ENCODE results near the gene TARDBP.
"Not testable (repeated sequence)": the region's sequence is repeated elsewhere in the genome, so short reads cannot be mapped to it uniquely, and the experiment has no call there.

The TARDBP gene

DNA sequence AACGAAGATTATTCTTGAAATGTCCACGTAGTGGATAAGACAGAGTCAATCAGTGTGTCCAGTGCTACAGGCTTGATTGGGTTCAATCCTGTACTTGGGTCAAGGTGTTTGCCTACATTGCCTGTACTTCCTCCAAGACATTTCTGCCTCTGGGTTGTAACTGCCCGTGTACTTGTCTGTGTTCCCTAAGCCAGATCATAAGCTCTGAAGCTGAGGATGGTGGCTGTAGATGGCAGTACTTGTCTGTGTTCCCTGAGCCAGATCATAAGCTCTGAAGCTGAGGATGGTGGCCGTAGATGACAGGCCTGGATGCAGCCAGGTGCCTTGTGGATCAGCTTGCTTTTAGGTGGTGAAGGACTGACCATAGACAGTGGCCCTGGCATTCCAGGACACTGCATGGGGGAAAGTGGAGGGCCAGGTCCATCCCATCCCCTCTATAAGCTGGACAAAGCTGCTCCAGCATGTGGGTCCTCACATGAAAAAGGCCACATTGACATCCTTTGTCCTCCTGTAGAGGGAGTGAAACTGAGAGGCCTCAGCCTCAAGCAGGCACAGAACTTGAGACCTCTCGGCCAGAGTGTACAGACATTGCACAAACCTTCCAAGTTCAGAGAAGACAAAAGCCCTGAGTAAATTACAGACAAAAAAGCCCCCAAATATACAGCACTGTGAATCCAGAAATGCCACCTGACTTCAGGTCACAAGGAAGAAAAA is 49.4 kb downstream of the TARDBP start:
- DNase-seq = no peak

GRCh38 chr1:11062965-11063401 is 50.5 kb downstream of the TARDBP start:
- no peak for DNase-seq

DNA sequence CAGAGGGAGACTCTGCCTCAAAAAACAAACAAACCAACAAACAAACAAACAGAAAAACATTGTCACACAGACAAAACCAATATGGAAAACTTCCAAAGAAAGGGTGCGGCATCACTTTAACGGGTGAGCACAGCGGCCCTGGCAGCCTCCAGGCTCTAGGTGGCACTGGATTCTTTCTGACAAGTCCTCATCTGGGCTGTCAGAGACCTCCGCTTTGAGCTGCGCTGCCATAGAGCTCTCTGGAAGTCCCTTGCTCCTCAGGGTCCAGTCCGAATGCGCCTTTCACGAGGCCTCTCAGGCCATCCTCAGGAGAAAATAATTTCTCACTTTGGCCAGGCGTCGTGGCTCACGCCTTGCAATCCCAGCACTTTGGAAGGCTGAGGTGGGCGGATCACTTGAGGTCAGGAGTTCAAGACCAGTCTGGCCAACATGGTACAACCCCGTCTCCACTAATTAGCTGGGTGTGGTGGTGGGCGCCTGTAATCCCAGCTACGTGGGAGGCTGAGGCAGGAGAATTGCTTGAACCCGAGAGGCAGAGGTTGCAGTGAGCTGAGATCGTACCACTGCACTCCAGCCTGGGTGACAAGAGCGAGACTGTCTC is 51.6 kb downstream of the TARDBP start:
- DNase-seq = not testable (repeated sequence)

DNA sequence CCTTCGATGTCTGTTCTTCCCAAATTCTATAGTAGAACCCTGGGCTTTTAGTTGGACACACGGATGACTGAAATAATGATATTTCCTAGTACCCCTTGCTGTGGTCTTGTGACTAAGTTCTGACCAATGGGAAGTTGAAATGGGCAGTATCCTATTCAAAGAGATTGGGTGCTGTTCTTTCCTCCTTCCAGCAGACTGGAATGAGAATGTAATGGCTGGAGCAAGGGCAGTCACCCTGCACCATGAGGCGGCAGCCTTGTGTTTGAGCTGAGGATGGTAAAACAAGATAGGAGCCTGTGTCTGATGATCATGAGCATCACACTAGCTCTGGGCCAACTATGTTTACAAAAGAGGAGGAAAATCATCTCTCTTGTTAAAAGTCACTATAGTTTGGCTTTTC is 52.5 kb downstream of the TARDBP start:
- no peak for DNase-seq

DNA sequence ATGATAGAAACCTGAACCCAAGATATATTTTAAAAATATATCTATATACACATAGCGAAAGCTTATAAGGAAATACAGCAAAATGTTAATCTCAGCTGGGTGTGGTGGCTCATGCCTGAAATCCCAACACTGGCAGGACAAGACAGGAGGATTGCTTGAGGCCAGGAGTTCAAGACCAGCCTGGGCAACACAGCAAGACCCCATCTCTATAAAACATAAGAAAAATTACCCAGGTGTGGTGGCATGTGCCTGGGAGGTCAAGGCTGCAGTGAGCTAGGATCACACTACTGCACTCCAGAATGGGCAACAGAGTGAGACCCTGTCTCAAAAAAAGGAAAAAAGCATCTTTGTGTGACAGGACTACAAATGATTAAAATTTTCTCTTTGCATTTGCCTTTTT is 53.3 kb downstream of the TARDBP start:
- DNase-seq = no peak

DNA sequence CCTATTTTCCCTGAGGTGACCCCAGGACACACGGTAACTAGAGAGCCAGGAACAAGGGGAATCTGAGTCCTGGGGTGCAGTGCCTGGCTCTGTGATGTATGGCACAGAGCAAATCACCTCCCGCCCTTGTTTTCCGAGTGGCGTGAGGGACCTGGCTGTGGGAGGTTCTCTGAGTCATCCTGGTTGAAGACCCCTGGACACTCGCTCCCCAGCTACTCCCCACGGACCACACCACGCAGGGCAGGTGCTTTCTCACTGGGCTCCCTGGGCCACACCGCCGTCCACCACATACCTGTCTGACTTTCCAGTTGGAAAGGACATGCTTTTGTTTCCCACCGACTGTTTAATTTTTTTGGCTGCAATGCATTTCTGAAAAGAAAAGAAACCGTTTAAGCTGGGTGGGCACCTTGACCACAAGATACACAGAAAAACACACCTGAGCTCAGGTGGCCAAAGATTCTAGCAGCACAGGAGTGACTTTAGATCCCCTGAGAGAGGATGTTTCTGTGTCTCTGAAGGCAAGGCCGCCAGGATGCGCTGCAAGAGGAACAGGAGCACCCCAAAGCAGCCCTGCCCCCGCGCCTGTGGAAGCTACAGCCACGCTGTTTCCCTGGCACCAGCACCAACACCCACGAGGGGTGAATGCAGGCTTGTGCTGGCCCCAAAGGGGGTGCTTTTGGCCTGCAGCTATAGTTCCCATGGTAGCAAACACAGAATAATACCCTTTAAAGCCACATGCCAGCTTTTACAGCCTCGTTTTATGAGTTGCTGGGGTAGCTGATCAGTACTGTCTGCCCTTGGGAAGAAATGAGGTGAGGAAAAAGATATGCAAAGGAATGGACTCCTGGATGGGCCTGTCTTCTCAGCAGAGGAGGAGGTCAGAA is 55.5 kb downstream of the TARDBP start:
- no peak for DNase-seq

DNA sequence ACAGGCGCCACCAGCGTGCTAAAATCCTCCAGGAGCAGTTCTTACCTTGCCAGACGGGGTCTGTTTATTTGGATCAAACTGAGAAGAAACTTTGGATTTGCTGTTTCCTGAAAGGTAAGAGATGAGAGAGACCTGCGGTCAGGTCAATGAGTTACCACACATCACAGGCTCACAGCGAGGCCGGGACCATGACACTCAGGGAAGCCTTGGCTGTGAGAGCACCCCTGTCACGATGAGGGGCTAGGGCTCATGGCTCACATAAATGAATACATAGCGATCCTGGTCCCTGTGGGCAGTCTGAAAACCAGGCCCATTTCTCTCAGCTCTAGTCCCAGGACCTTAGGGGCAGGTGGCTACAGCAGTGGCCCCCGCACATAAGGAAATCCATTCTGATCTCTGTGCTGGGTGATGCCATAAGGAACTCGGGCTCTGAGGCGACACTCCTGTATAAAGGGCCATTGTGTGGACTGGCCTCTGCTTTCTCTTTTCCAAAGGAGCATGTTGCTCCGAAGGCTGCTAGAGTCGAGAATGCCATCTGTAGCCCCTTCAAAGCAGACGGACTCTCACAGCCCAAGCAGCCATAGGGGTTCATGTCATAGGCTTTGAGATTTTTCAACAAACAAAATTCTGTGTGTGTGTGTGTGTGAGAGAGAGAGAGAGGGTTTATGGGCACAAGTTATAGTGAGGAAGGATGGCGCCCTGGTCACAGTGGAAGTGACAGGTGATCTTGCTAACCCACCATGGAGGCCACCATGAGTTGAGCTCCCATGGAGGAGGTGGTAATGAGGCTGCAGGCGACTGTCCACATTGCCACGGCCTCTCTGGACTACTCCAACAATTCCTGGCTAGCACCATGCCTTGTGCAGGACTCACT is 56.4 kb downstream of the TARDBP start:
- no peak for DNase-seq

DNA sequence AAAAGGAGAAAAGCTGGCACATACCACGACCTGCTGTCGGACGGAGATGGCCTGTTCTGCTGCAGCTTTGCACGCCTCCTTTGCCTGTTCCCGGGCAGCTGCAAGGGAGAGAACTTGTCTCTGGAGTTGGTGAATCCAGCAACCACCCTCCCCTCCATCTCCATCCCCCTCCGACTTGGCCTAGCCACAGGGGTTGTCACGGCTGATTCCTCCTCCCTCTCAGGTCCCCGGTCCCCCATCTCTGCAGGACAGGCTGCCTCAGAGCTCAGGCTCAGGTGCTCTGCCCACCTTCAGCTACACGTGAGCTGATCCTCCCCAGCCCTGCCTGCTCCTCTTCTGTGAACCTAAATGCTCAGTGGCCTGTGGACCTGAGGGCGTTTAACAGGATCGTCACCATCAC is 58.4 kb downstream of the TARDBP start:
- no peak for DNase-seq

DNA sequence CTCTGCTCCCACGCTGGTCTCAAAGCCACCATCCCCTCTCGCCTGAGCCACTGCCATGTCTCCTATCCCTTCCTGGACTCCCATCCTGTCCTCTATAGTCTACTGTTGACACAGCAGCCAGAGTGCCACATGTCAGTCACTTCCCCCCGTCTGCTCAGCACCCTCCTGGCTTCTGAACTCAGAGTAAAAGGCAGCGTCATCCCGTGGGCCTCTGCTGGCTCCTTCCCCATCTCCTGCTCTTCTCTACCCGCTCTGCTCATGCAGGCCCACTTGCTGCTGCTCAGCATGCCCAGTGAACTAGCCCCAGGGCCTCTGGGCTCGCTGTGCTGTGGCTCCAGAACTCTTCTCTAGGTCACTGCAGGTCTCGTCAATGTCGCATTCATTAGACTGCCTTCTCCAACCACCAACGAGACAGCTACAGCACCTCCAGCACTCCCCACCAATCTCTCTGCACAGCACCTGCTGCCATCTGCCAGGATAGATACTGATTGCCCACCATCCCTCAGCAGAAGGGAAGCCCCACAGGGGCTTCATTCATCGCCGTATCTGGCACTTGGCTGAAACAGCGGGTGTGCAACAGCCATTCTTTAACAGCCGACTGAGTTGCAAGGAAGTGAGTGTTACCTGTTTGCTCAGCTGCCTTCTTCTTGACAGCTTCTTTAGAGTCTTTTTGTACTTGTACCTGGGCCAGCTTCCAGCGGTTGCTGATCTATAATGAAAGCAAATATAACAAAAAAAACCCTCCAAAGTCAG is 59.2 kb downstream of the TARDBP start:
- DNase-seq = no peak

GRCh38 chr1:11072216-11072917 is 59.9 kb downstream of the TARDBP start:
- DNase-seq = no peak

- DNase-seq = not testable (repeated sequence)
Measured at GRCh38 chr1:11073398-11073797, 60.9 kb downstream of the TARDBP start.
